Upper lobe of left lung (tissue), 4 donors: ENCODE data around the gene NCMAP.

ENCODE experiments used
- CTCF ChIP-seq, 6 experiments: fragments of 450-650 bp in 4 of 6; fragments of 200-600 bp in 2 of 6; sonication (generic) in 2 of 6; IDR thresholded peaks; one replicate each; pipeline ENCODE4 v1.5.1; 2016 to 2019; ENCODE audit warnings: antibody characterized with exemption in 6 of 6
- POLR2A ChIP-seq, 4 donors: fragments of 450-650 bp; IDR thresholded peaks; one replicate each; pipeline ENCODE4 v1.5.1; 2016 to 2017; ENCODE audit warnings: antibody characterized with exemption in 4 of 4, mild to moderate bottlenecking in 2 of 4
- POLR2AphosphoS5 ChIP-seq, 2 donors: sonication (generic); formaldehyde crosslinking; IDR thresholded peaks; one replicate each; pipeline ENCODE4 v1.5.1; 2017; ENCODE audit warnings: antibody characterized with exemption in 2 of 2

- TF ChIP-seq CTCF (IDR thresholded peaks at IDR 0.05) (no peak), POLR2AphosphoS5 (IDR thresholded peaks at IDR 0.05) (no peak), POLR2A (IDR thresholded peaks at IDR 0.05) (no peak)
Observed at GRCh38 chr1:24619376-24619775, 63.5 kb downstream of the NCMAP start.
